Measurements from ENCODE around the gene LY6G6D. TPM values are rescaled to one million over a fixed set of nuclear protein-coding genes. Genes with fewer than 3 reads are reported as not detected.

Gene LY6G6D
- total RNA-seq, 4 donors from 2014 or later, result not detected

DNA sequence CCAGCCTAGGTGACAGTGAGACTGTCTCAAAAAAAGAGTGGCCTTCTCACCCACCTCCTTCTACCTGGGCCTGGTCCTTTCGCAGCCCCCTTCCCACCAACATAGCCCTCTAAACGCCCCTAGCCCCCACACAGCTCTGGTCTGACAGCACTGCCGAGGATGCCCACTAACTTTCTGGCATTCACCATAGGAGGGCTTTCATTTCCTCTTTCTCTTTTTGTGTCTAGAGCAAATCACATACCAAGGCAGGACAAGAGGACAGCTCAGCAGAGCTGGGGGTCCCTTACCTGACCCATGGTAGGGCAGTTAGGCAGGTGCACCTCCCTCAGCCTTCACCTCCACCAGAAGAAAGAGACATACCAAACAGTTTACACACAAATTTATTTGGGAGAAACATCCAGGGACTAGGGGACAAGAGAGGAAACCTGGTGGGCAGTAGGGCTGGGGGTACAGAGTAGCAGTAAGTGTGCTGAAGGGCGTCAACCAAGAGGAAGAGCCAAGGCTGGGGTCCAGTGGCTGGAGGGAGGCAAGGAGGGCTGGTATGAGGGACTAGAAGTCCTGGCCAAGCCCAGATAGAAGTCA is 38.7 kb upstream of the LY6G6D start:
- TF ChIP-seq CTCF (IDR thresholded peaks at IDR 0.05) (no peak), EP300 (IDR thresholded peaks at IDR 0.05) (no peak), POLR2A (IDR thresholded peaks at IDR 0.05) (no peak)
- DNase-seq (ENCODE audit: low spot score in 2 of 2), result no peak

GRCh38 chr6:31676904-31677303 is 38.2 kb upstream of the LY6G6D start:
- peaks cover 0 to 18% (median 2%) of the 10 kb centered on the region in 4 donors for H3K4me1 ChIP-seq
- TF ChIP-seq CTCF (IDR thresholded peaks at IDR 0.05), result no peak
- H3K36me3 ChIP-seq, result peaks cover 0 to 30% (median 13%) of the 10 kb centered on the region in 3 donors
- WGBS, 2 donors, result 67 to 73% methylated on average over 6 of the region's 6 CpGs
- H3K27ac ChIP-seq, result no peak overlapping the region
- H3K4me3 ChIP-seq, result no peak overlapping the region
- no peaks in the 10 kb centered on the region for H3K9me3 ChIP-seq
- DNase-seq (ENCODE audit: low spot score in 2 of 2), result no peak
- H3K27me3 ChIP-seq, result no peaks in the 10 kb centered on the region

More for the DNA sequence above, 38.7 kb upstream of the LY6G6D start:
- Histone ChIP-seq H3K27me3 (no peaks in the 10 kb centered on the region), H3K4me3 (no peak overlapping the region), H3K4me1 (peaks cover 0 to 14% (median 2%) of the 10 kb centered on the region in 4 donors), H3K36me3 (peaks cover 0 to 34% (median 16%) of the 10 kb centered on the region in 3 donors), H3K27ac (no peak overlapping the region), H3K9me3 (no peaks in the 10 kb centered on the region)
- 72 to 82% methylated on average over 4 of the region's 4 CpGs for WGBS, 2 donors

DNA sequence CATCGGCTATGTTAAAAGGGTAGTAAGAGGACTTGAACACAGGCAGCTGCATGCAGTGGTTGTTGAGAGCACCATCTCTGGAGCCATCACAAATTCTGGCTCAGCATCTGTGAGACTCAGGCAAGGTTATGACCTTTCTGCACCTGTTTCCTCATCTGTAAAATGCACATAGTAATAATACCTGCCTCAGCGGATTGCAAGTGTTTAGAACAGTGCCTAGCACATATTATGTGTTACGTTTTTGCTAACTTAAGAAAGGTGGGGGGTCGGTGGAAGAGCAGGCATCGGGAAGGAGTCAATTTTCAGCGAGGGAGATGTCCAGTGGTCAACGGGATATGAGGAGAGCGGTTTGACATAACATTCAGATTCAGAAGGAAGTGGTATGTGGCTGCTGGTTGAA is 37.2 kb upstream of the LY6G6D start:
- TF ChIP-seq EP300 (IDR thresholded peaks at IDR 0.05) (no peak), CTCF (IDR thresholded peaks at IDR 0.05) (no peak)
- Histone ChIP-seq H3K27me3 (no peaks in the 10 kb centered on the region), H3K9me3 (no peaks in the 10 kb centered on the region), H3K4me3 (no peak overlapping the region), H3K36me3 (peaks cover 0 to 19% (median 5%) of the 10 kb centered on the region in 3 donors), H3K4me1 (peaks cover 0 to 26% (median 2%) of the 10 kb centered on the region in 4 donors), H3K27ac (no peak overlapping the region)
- 63 to 71% methylated on average over 8 of the region's 8 CpGs for WGBS, 2 donors
- no peak for DNase-seq (ENCODE audit: low spot score in 2 of 2)

DNA sequence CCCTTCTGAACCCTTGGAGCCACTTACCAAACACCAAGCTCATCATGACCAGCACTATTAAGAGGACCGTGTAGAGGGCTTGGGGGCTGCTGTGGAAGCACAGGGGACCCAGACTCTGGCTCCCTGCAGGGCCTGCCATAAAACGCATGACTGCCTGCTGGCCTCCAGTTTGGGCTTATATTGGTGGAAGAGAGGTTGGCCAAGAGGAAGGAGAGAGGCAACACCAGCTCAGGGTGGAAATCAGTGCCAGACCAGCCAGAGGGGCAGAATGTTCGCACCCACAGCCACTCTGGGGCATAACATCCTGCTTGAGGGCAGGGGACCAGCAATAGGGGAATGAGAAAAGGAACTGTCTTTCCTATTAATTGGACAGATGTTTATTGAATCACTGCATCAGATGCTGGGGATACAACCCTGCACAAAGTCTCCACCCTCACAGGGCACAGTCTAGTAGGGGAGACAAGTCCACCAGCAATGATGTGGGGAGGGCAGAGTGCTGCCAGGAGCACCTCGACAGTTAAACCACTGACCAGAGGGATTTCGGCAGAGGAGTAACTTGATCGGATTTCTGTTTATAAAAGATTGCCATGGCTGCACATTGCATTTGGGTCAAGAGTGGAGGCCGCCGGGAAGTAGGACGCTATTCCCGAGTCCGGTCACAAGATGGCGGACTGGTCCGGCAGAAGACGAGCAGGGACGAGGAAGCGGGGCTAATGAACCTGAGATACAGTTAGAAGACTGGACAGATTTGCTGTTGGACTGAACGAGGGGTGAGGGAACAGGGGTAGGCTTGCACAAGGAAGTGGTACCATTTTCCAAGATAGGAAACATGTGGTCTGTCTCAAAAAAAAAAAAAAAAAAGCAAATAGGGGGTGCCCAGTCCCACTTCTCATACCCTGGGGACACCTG is 34.7 kb upstream of the LY6G6D start, which contains the start of gene LY6G5C:
TSS of gene LY6G5C (minus strand) at position 842 of the 909 bp plus-strand sequence. CDS start at position 148, 694 bp downstream.
- Histone ChIP-seq H3K27ac (peak within 1 kb of the TSS; percentile 51 to 84 (median 69)), H3K27me3 (no peaks in the 10 kb centered on the region)
- DNase-seq (ENCODE audit: low spot score in 2 of 2), result peak; percentile 70 to 85

More for the DNA sequence above, 34.7 kb upstream of the LY6G6D start, which contains the start of gene LY6G5C:
- no peaks in the 10 kb centered on the region for H3K9me3 ChIP-seq
- TF ChIP-seq EP300 (IDR thresholded peaks at IDR 0.05) (peak in 1 of 2 donors; percentile 60), CTCF (IDR thresholded peaks at IDR 0.05) (peak; percentile 65 to 87 (median 74)), POLR2A (IDR thresholded peaks at IDR 0.05) (no peak)
- H3K4me1 ChIP-seq, result peaks cover 0 to 35% (median 4%) of the 10 kb centered on the region in 4 donors
- peaks cover 0 to 4% (median 0%) of the 10 kb centered on the region in 3 donors for H3K36me3 ChIP-seq
- 11 to 13% methylated on average over 17 of the region's 17 CpGs for WGBS, 2 donors
- H3K4me3 ChIP-seq, result peak within 1 kb of the TSS; percentile 36 to 60 (median 44)

All from tibial nerve (tissue), 4 donors.